Omental fat pad (tissue), 4 donors: Measurements from ENCODE around the gene SEC11A. TPM values are rescaled to one million over a fixed set of nuclear protein-coding genes. Genes with fewer than 3 reads are reported as not detected.

Experiments
- ATAC-seq: fragments of 150-250 bp; one replicate; pipeline ENCODE4 v1.9.1; 2016; ENCODE audit warnings: mild to moderate bottlenecking, moderate library complexity; ENCODE audit not compliant: low FRiP score
- DNase-seq: peaks from one replicate; pipeline ENCODE4 v3.0.0-alpha.2; 2019; ENCODE audit warnings: low spot score
- CTCF ChIP-seq, 3 donors: fragments of 450-650 bp; IDR thresholded peaks; one replicate each; pipeline ENCODE4 v1.5.1; 2016 to 2017; ENCODE audit warnings: antibody characterized with exemption in 3 of 3, mild to moderate bottlenecking in 3 of 3, moderate library complexity in 2 of 3
- total RNA-seq, 4 donors: library from RNA; depleted of rRNA; stranded (reverse); fragments of >200 nt; gene quantifications; one replicate each; pipeline ENCODE4 v1.1.0, GENCODE V29; 2016

The SEC11A gene
- total RNA-seq, 4 donors from 2014 or later, result 131 to 191 (median 149) TPM

GRCh38 chr15:84629033-84629432, 86.9 kb downstream of the SEC11A start:
- no peak for ATAC-seq
- no peak for DNase-seq
- TF ChIP-seq CTCF (IDR thresholded peaks at IDR 0.05), result no peak

- ATAC-seq (no peak), DNase-seq (no peak)
- TF ChIP-seq CTCF (IDR thresholded peaks at IDR 0.05), result no peak
Observed at GRCh38 chr15:84625123-84625522, 90.8 kb downstream of the SEC11A start.

- ATAC-seq, result no peak
- no peak for DNase-seq
- TF ChIP-seq CTCF (IDR thresholded peaks at IDR 0.05), result no peak
Observed at GRCh38 chr15:84624359-84624758, 91.6 kb downstream of the SEC11A start.

- DNase-seq, result no peak
- TF ChIP-seq CTCF (IDR thresholded peaks at IDR 0.05), result no peak
- ATAC-seq, result no peak
Observed at GRCh38 chr15:84621358-84621979, 94.5 kb downstream of the SEC11A start.

GRCh38 chr15:84620626-84621025, 95.3 kb downstream of the SEC11A start:
- ATAC-seq, result no peak
- DNase-seq, result no peak
- TF ChIP-seq CTCF (IDR thresholded peaks at IDR 0.05), result no peak

Other genes with a start within 250 kb of the SEC11A start
- gene ZSCAN2, start 115.1 kb downstream of the SEC11A start, total RNA-seq, result 10 to 100 TPM in 3 of 4 donors, 1 to 10 TPM in 1; 8.4 to 16.3 (median 13.0) TPM
- 10 to 100 TPM; 13.7 to 26.8 (median 20.4) TPM for gene WDR73, start 61.9 kb downstream of the SEC11A start, total RNA-seq
- gene NMB, start 57.9 kb downstream of the SEC11A start, total RNA-seq, result 10 to 100 TPM; 18.4 to 89.3 (median 29.9) TPM
- gene ZNF592, start 32.5 kb upstream of the SEC11A start, total RNA-seq, result 10 to 100 TPM; 13.7 to 22.8 (median 20.0) TPM
- gene ALPK3, start 101.2 kb upstream of the SEC11A start, total RNA-seq, result 1 to 10 TPM; 3.1 to 7.7 (median 3.8) TPM
- gene SLC28A1, start 168.5 kb upstream of the SEC11A start, total RNA-seq, result not detected